HG02588 (cell line): ENCODE data around the gene ADAM10.

Experiments
- ATAC-seq: cut with Tn5 transposase; IDR thresholded peaks from one replicate; pipeline ENCODE4 v1.9.1; 2021; ENCODE audit warnings: mild to moderate bottlenecking, moderate library complexity; ENCODE audit not compliant: unreplicated experiment

Gene ADAM10

GRCh38 chr15:58716027-58716426 is 33.5 kb downstream of the ADAM10 start:
- ATAC-seq = no peak

- ATAC-seq = no peak
Measured at GRCh38 chr15:58715266-58715917, 34.1 kb downstream of the ADAM10 start.

GRCh38 chr15:58710701-58711100 is 38.8 kb downstream of the ADAM10 start:
- no peak for ATAC-seq

- ATAC-seq = no peak
Measured at GRCh38 chr15:58707397-58707796, 42.1 kb downstream of the ADAM10 start.

- ATAC-seq = no peak
Measured at GRCh38 chr15:58705105-58705504, 44.4 kb downstream of the ADAM10 start.

GRCh38 chr15:58704155-58704865 is 45.2 kb downstream of the ADAM10 start:
- no peak for ATAC-seq

DNA sequence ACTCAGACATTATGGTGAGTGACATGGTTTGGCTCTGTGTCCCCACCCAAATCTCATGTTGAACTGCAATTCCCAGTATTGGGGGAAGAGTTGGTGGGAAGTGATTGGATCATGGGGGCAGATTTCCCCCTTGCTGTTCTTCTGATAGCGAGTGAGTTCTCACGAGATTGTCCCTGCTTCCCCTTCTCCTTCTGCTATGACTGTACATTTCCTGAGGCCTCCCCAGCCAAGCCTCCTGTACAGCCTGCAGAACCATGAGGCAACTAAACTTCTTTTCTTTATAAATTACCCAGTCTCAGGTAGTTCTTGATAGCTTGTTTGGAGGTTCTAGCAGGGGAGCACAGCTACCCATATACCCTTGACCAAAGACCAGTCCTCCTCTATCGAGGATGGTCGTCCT is 45.9 kb downstream of the ADAM10 start:
- no peak for ATAC-seq

DNA sequence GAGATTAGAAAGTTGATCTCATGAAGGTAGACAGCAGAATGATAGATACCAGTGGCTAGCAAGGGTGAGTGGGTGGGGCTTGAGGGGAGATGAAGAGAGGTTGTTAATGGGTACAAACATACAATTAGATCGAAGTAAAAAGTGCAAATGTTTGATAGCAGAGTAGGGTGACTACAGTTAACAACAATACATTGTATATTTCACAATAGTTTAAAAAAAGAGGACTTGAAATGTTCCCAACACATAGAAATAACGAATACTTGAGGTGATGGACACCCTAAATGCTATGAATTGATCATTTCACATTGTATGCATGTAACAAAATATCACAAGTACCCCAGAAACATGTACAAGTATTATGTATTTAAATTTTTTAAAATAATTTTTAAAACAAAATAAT is 47.3 kb downstream of the ADAM10 start:
- ATAC-seq = no peak

DNA sequence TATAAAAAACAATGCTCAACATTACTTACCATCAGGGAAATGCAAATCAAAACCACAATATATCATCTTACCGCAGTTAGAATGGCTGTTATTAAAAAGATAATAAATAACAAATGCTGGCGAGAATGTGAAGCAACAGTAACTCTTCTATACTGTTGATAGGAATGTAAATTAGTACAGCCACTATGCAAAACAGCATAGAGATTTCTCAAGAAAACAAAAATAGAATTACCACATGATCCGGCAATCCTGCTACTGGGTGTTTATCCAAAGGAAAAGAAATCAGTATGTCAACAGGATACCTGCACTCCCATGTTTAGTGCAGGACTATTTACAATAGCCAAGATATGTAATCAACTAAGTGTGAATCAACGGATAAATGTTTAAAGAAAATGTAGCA is 48.1 kb downstream of the ADAM10 start:
- no peak for ATAC-seq

DNA sequence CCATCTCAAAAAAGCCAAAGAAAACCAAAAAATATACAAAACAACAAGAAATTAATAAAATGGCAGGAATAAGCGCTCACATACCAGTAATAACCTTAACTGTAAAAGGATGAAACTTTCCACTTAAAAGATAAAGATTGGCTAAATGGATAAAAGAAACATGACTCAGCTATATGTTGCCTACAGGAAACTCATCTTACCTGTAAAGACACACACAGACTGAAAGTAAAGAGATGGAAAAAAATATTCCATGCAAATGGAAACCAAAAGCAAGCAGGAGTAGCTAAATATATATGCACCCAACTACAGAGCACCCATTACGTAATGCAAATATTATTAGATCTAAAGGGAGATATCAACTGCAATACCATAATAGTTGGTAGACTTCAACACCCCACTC is 49.7 kb downstream of the ADAM10 start:
- no peak for ATAC-seq

- no peak for ATAC-seq
Measured at GRCh38 chr15:58698887-58699641, 50.4 kb downstream of the ADAM10 start.

DNA sequence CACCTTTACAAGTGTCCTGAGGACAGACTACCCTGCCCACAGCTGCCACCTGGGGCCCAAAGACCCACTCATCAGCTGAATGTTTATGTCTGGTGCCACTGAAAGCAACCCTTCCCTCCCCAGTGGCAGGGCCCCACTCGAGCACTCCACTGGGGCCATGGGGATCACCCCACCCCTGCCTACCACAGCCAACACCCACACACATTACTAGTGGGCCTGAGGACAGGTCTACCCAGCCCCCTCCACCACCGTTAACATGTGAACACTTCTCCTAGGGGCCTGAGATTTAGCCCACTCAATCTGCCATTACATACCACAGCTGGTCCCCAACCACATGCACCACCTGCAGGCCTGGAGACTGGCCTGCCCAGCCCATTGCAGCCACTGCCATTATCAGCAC is 52.3 kb downstream of the ADAM10 start:
- no peak for ATAC-seq

DNA sequence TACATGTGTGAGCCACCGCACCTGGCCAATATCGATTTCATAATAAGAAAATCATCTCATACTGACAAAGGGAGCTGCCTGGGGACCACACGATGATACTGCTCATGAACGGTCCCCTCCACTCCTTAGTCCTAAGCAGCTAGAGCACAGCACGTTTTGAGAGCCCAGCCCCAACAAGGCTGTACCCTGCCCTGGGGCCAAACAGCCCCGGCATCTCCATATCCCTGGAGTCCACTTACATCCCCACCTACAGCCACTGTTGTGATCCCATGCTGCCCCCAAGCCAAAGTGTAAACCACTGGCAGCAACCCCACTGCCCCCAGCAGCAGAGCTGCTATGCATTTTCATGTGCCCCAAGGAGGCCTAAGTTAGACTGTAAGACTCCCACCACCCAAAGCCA is 52.8 kb downstream of the ADAM10 start:
- no peak for ATAC-seq

- ATAC-seq = no peak
Measured at GRCh38 chr15:58694641-58695398, 54.7 kb downstream of the ADAM10 start.

- ATAC-seq = no peak
Measured at GRCh38 chr15:58690703-58691102, 58.8 kb downstream of the ADAM10 start.

DNA sequence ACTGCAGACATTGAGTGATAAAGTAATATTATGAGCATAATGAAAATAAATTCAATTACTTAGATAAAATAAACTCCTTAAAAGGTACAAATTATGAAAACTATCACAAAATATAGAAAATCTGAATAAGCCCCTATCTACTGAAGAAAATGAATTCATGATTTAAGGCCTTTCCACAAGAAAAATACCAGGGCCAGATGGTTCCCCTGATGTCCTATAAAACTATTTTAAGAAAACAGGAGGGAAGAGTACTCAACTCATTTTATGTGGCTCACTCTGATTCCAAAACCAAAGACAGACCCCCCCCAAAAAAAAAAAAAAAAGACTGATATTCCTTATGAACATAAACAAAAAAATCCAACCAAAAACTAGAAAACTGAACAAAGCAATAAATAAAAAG is 59.9 kb downstream of the ADAM10 start:
- no peak for ATAC-seq

DNA sequence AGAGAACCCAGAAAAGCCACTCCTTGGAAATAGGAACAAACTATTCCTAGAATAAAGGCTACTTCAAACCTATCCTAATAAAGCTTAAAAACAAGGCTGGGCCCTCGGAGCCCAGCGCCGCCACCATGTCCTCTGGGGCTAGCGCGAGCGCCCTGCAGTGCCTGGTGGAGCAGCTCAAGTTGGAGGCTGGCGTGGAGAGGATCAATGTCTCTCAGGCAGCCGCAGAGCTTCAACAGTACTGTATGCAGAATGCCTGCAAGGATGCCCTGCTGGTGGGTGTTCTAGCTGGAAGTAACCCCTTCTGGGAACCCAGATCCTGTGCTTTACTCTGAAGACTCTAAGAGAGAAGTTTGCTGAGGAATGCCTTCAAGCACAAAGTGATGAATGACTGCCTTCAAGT is 63.2 kb downstream of the ADAM10 start:
- ATAC-seq = no peak

DNA sequence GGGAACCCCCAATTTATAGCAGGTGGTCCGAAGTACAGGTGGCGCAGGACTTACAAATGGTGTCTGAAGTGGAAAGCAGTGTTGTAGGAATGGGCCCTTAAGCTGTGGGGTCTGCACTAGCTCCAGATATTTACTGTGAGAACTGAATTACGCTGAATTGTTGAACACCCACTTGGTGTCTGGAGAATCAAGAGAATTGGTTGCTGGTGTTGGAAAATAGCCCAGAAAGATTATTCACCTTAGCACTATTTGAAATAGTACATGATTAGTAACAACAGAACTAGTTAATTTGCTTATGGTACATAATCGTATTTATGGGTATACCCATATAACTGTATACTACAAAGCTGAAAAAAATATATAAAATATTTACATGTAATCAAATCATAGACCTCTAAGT is 64.8 kb downstream of the ADAM10 start:
- ATAC-seq = no peak

GRCh38 chr15:58684036-58684710 is 65.3 kb downstream of the ADAM10 start:
- no peak for ATAC-seq

DNA sequence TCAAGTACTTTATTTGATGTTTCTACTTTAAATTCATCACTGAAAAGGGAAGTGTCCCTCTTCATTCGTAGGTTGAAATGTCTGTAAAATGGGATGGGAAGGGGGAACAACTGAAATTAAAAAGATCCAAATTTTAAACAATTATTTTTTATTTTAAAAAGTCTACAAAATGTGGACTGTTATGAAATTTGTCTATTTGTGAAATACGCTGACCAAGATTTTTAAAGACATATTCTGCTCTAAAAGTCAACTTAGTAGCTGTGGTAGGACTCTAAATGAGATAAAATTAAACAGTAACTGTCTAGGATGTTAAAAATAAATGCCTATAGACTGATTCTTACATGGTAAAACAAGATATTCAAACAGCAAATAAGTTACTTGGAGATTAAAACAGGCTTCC is 67.3 kb downstream of the ADAM10 start:
- ATAC-seq = no peak

DNA sequence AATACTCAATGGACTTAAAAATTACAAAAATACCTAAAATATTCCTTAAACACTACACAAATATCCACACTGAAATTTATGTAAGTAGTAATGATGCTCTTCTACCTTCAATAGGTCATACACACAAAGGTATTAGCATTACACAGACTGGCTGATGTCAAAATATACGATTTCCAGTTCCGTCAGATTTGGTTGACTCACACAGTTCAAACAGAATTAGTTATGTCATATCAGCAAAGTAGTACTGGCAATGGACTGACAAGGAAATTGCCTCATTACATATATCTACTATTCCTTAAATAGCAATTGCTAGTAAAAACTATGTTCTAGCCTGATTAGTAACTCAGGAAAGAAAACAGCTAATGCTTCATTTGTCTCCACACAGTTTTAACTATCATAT is 70.8 kb downstream of the ADAM10 start:
- no peak for ATAC-seq
